ENCODE measurements around the gene KLKB1. TPM values are rescaled to one million over a fixed set of nuclear protein-coding genes. Genes with fewer than 3 reads are reported as not detected.
"Not testable (repeated sequence)": the region's sequence is repeated elsewhere in the genome, so short reads cannot be mapped to it uniquely, and the experiment has no call there.

KLKB1 gene
- total RNA-seq, 2 donors from 2014 or later, result 1.5 TPM; not detected in 1

- no peak for DNase-seq (ENCODE audit: low spot score)
Observed at GRCh38 chr4:186264660-186265059, 37.4 kb downstream of the KLKB1 start.

DNA sequence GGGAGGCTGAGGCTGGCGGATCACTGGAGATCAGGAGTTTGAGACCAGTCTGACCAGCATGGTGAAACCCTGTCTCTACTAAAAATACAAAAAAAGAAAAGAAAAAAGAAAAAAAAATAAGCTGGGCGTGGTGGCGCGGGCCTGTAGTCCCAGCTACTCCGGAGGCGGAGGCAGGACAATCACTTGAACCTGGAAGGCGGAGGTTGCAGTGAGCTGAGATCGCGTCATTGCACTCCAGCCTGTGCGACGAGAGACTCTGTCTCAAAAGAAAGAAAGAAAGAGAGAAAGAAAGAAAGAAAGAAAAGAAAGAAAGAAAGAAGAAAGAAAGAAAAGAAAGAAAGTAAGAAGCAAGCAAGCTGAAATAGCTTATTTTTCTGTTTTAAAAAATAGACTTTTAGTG is 37.9 kb downstream of the KLKB1 start:
- intact Hi-C loops (cut with DNase I); H3K36me3 ChIP-seq; H3K27ac ChIP-seq; H3K27me3 ChIP-seq (replicated peaks; ENCODE audit: insufficient read depth); H3K4me1 ChIP-seq (replicated peaks); H3K9me3 ChIP-seq; H3K4me3 ChIP-seq; DNase-seq (ENCODE audit: low spot score): not testable (repeated sequence)
- WGBS, result 97% methylated on average over 11 of the region's 11 CpGs

More at GRCh38 chr4:186264660-186265059, 37.4 kb downstream of the KLKB1 start:
- intact Hi-C loops (cut with DNase I), result no loop called here
- no peak for TF ChIP-seq POLR2AphosphoS5 (IDR thresholded peaks at IDR 0.05)
- 86% methylated on average over 7 of the region's 7 CpGs for WGBS
- Histone ChIP-seq H3K9me3 (no peaks in the 10 kb centered on the region), H3K27me3 (replicated peaks; ENCODE audit: insufficient read depth) (no peaks in the 10 kb centered on the region), H3K27ac (no peak overlapping the region), H3K4me1 (replicated peaks) (no peaks in the 10 kb centered on the region), H3K4me3 (no peak overlapping the region), H3K36me3 (no peaks in the 10 kb centered on the region)

DNA sequence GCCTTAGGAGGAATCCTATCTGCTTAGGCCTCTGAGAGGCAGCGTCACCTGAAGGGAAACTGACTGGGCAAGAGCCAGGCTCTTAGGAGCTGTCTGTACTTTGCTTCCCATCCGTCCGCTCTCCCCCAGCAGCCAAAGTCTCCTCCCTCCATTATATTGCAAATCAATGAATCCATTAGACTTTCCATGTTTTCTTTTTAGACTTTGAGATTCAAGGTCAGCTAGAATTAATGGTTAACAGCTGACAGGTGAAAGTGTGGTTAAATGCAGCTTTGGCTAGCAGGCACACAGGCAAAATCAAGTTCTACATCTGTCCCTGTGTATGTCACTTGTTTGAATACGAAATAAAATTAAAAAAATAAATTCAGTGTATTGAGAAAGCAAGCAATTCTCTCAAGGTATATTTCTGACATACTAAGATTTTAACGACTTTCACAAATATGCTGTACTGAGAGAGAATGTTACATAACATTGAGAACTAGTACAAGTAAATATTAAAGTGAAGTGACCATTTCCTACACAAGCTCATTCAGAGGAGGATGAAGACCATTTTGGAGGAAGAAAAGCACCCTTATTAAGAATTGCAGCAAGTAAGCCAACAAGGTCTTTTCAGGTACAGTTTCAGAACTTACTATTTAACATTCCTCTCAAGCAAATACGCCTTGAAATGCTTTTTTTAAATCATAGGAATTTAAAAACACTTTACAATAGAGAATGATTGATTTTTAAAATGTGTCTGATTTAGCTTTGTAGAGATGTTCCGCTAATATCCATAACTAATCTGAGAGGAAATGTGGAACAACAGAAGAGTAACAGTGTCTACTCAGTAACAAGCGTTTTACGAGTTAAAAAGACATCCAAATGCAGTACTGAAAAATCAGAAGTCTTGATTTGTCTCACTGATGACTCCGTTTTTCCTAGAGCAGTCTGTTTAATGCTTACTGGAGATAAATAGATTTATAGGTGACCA is 38.7 kb downstream of the KLKB1 start, which contains the start of gene F11:
Gene F11 (plus strand): TSS at position 507 of the 970 bp plus-strand sequence. CDS start 948 bp downstream, outside the sequence.
- Histone ChIP-seq H3K9me3 (no peaks in the 10 kb centered on the region), H3K4me3 (no peak within 1 kb of the TSS), H3K4me1 (replicated peaks) (no peaks in the 10 kb centered on the region), H3K36me3 (no peaks in the 10 kb centered on the region), H3K27ac (no peak within 1 kb of the TSS), H3K27me3 (replicated peaks; ENCODE audit: insufficient read depth) (no peaks in the 10 kb centered on the region)
- intact Hi-C loops (cut with DNase I), result no loop called here
- DNase-seq (ENCODE audit: low spot score), result no peak
- TF ChIP-seq POLR2AphosphoS5 (IDR thresholded peaks at IDR 0.05) (no peak), POLR2A (IDR thresholded peaks at IDR 0.05) (no peak), CTCF (IDR thresholded peaks at IDR 0.05) (no peak)
- 61% methylated on average over 10 of the region's 10 CpGs for WGBS

DNA sequence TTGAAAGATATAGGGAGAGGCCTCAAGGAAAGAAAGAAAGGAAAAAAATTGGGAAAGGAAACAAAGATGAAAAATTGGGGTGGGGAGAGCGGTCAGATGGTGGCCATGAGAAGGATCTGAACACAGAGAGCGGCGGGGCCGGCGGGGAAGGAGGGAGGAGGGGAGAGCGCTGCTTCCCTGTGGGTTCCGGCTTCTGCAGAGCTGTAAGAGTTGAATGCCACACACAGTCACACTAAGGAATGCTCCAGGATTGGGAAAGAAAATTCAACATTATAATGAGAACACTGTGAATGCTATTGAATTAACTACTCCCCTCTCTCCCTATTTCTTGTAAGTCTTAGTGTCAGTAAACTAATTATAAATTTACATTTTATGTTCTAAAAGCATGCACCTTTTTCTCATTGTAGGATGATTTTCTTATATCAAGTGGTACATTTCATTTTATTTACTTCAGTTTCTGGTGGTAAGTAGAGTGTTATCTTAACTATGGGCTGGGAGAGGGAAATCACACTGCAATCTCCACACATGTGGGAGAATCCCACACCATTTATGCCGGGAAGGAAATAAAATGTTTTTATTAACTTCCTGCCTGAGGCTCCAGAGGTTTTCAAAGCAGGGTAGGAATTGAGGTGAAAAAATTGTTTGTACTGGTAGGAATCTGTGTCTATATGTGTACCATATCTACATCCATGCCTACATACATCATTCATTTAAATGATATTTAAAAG is 39.6 kb downstream of the KLKB1 start:
- no peak overlapping the region for H3K27ac ChIP-seq
- DNase-seq (ENCODE audit: low spot score), result no peak
- no peaks in the 10 kb centered on the region for H3K36me3 ChIP-seq
- 29% methylated on average over 8 of the region's 8 CpGs for WGBS
- H3K4me3 ChIP-seq, result no peak overlapping the region
- TF ChIP-seq POLR2A (IDR thresholded peaks at IDR 0.05), result no peak
- no peak for TF ChIP-seq POLR2AphosphoS5 (IDR thresholded peaks at IDR 0.05)
- no peak for TF ChIP-seq CTCF (IDR thresholded peaks at IDR 0.05)
- H3K27me3 ChIP-seq (replicated peaks; ENCODE audit: insufficient read depth), result no peaks in the 10 kb centered on the region
- no peaks in the 10 kb centered on the region for H3K9me3 ChIP-seq
- no peaks in the 10 kb centered on the region for H3K4me1 ChIP-seq (replicated peaks)
- intact Hi-C loops (cut with DNase I), result no loop called here

GRCh38 chr4:186271081-186271678 is 43.9 kb downstream of the KLKB1 start:
- no peak overlapping the region for H3K4me3 ChIP-seq
- no peaks in the 10 kb centered on the region for H3K9me3 ChIP-seq
- no peak for DNase-seq (ENCODE audit: low spot score)
- H3K27me3 ChIP-seq (replicated peaks; ENCODE audit: insufficient read depth), result no peaks in the 10 kb centered on the region
- no peak overlapping the region for H3K27ac ChIP-seq
- 73% methylated on average over 9 of the region's 9 CpGs for WGBS
- TF ChIP-seq POLR2A (IDR thresholded peaks at IDR 0.05) (no peak), POLR2AphosphoS5 (IDR thresholded peaks at IDR 0.05) (no peak), CTCF (IDR thresholded peaks at IDR 0.05) (no peak)
- intact Hi-C loops (cut with DNase I), result no loop called here
- no peaks in the 10 kb centered on the region for H3K36me3 ChIP-seq
- H3K4me1 ChIP-seq (replicated peaks), result no peaks in the 10 kb centered on the region

Data from prostate gland (tissue), 2 donors.